CD14-positive monocyte (primary cell): Measurements from ENCODE around the gene ZNF419. TPM values are rescaled to one million over a fixed set of nuclear protein-coding genes. Genes with fewer than 3 reads are reported as not detected.

Experiments
- DNase-seq, 3 donors: peaks; one replicate each; pipeline ENCODE4 v3.0.0-alpha.2; 2011 to 2022
- H2AFZ ChIP-seq: 2 replicates; pipeline ENCODE4 v1.6.0; 2012; ENCODE audit warnings: mild to moderate bottlenecking, low read depth, low read length, inconsistent platforms; ENCODE audit not compliant: insufficient read depth, poor library complexity, severe bottlenecking
- H3K27ac ChIP-seq, 2 donors: 1 replicate in 1 of 2; 2 replicates in 1 of 2; pipeline ENCODE4 v1.5.1; 2012 to 2013; ENCODE audit warnings: low read length in 2 of 2, control low read depth in 1 of 2, inconsistent platforms in 1 of 2, low read depth in 1 of 2, mild to moderate bottlenecking in 1 of 2
- H3K27me3 ChIP-seq, 2 donors: one replicate each; pipeline versions ENCODE4 v1.6.0 to v1.6.1; 2011 to 2013; ENCODE audit warnings: low read length in 2 of 2; ENCODE audit not compliant: control insufficient read depth in 2 of 2, insufficient read depth in 2 of 2
- H3K36me3 ChIP-seq, 2 donors: replicated peaks in 1 of 2; 1 replicate in 1 of 2; 2 replicates in 1 of 2; pipeline versions ENCODE4 v1.5.1 to v1.6.1; 2012 to 2013; ENCODE audit warnings: low read length in 2 of 2, control low read depth in 1 of 2, inconsistent platforms in 1 of 2, mild to moderate bottlenecking in 1 of 2; ENCODE audit not compliant: insufficient read depth in 2 of 2, control insufficient read depth in 1 of 2
- H3K4me1 ChIP-seq, 2 donors: 1 replicate in 1 of 2; 2 replicates in 1 of 2; pipeline versions ENCODE4 v1.5.1 to v1.6.1; 2012 to 2013; ENCODE audit warnings: low read length in 2 of 2, control low read depth in 1 of 2, inconsistent platforms in 1 of 2, mild to moderate bottlenecking in 1 of 2, moderate library complexity in 1 of 2; ENCODE audit not compliant: insufficient read depth in 2 of 2, control insufficient read depth in 1 of 2
- H3K4me2 ChIP-seq: replicated peaks from 2 replicates; pipeline ENCODE3; 2012; ENCODE audit warnings: low read length, moderate library complexity, mild to moderate bottlenecking; ENCODE audit not compliant: poor library complexity, severe bottlenecking; ENCODE audit errors: extremely low read depth
- H3K4me3 ChIP-seq, 3 experiments: fragments of 200-600 bp in 1 of 3; sonication (generic) in 1 of 3; replicated peaks in 1 of 3; 1 replicate in 2 of 3; 2 replicates in 1 of 3; pipeline ENCODE4 v1.5.1; 2011 to 2013; ENCODE audit warnings: low read length in 3 of 3, mild to moderate bottlenecking in 3 of 3, control low read depth in 2 of 3, low read depth in 2 of 3, inconsistent platforms in 1 of 3, moderate library complexity in 1 of 3
- H3K79me2 ChIP-seq: 2 replicates; pipeline ENCODE4 v1.6.0; 2012; ENCODE audit warnings: mild to moderate bottlenecking, control low read depth, inconsistent platforms, low read length, moderate library complexity; ENCODE audit not compliant: insufficient read depth
- H3K9ac ChIP-seq: 2 replicates; pipeline ENCODE4 v1.6.0; 2017; ENCODE audit warnings: low read length, mild to moderate bottlenecking; ENCODE audit not compliant: insufficient read depth, poor library complexity, severe bottlenecking
- H3K9me3 ChIP-seq, 2 donors: replicated peaks in 1 of 2; 1 replicate in 1 of 2; 2 replicates in 1 of 2; pipeline versions ENCODE4 v1.5.1 to v1.6.1; 2012 to 2013; ENCODE audit warnings: low read length in 2 of 2, control low read depth in 1 of 2; ENCODE audit not compliant: control insufficient read depth in 1 of 2, insufficient read depth in 1 of 2
- H4K20me1 ChIP-seq: 2 replicates; pipeline ENCODE4 v1.6.0; 2012; ENCODE audit warnings: mild to moderate bottlenecking, low read length, control low read depth, moderate library complexity; ENCODE audit not compliant: insufficient read depth
- H3K27ac Mint-ChIP-seq, 7 donors: one replicate each; pipeline ENCODE4 v1.8.0; 2020; ENCODE audit warnings: mild to moderate bottlenecking in 7 of 7, mixed read lengths in 7 of 7, moderate library complexity in 6 of 7, inconsistent platforms in 2 of 7
- H3K27me3 Mint-ChIP-seq, 3 donors: one replicate each; pipeline ENCODE4 v1.8.0; 2021 to 2022; ENCODE audit warnings: low read depth in 3 of 3, mild to moderate bottlenecking in 3 of 3, mixed read lengths in 3 of 3, moderate library complexity in 3 of 3, inconsistent platforms in 1 of 3
- H3K36me3 Mint-ChIP-seq, 2 donors: one replicate each; pipeline ENCODE4 v1.8.0; 2020; ENCODE audit warnings: mixed read lengths in 2 of 2, inconsistent platforms in 1 of 2, mild to moderate bottlenecking in 1 of 2
- H3K4me1 Mint-ChIP-seq: one replicate; pipeline ENCODE4 v1.8.0; 2020; ENCODE audit warnings: mild to moderate bottlenecking, mixed read lengths
- H3K4me3 Mint-ChIP-seq, 2 donors: one replicate each; pipeline ENCODE4 v1.8.0; 2020; ENCODE audit warnings: mild to moderate bottlenecking in 2 of 2, mixed read lengths in 2 of 2, moderate library complexity in 1 of 2
- H3K9me3 Mint-ChIP-seq, 7 donors: one replicate each; pipeline ENCODE4 v1.8.0; 2020 to 2022; ENCODE audit warnings: mixed read lengths in 7 of 7, mild to moderate bottlenecking in 6 of 7, moderate library complexity in 6 of 7, inconsistent platforms in 2 of 7
- WGBS: methylation state at CpG from one replicate; pipeline ENCODE4 v1.1.5; 2013; ENCODE audit warnings: missing lambda C conversion rate; ENCODE audit not compliant: insufficient coverage; 5-methylcytosine and 5-hydroxymethylcytosine counted together
- intact Hi-C, 2 donors: fragments of 100-400 bp; cut with micrococcal nuclease; formaldehyde crosslinking; loops; one replicate each; pipeline versions ENCODE4 v1.15.0 to v1.15.1; 2023
- polyA plus RNA-seq, 3 donors: library from polyadenylated mRNA; depleted of rRNA in 1 of 3; unstranded in 2 of 3; stranded (reverse) in 1 of 3; fragments of 300-500 nt in 2 of 3; fragments of >200 nt in 1 of 3; fragmentation: Illumina TruSeq in 2 of 3; gene quantifications; 1 replicate in 2 of 3; 2 replicates in 1 of 3; pipeline ENCODE4 v1.2.3, GENCODE V29; 2012 to 2021
- TF ChIP-seq, protein P1 (sequence below): fragments of 200-600 bp; IDR thresholded peaks from one replicate; pipeline ENCODE4 v1.8.0; 2022; ENCODE audit warnings: antibody characterized with exemption, mild to moderate bottlenecking

The ZNF419 gene
- polyA plus RNA-seq, 3 donors = 1.3 to 1.6 (median 1.4) TPM

DNA sequence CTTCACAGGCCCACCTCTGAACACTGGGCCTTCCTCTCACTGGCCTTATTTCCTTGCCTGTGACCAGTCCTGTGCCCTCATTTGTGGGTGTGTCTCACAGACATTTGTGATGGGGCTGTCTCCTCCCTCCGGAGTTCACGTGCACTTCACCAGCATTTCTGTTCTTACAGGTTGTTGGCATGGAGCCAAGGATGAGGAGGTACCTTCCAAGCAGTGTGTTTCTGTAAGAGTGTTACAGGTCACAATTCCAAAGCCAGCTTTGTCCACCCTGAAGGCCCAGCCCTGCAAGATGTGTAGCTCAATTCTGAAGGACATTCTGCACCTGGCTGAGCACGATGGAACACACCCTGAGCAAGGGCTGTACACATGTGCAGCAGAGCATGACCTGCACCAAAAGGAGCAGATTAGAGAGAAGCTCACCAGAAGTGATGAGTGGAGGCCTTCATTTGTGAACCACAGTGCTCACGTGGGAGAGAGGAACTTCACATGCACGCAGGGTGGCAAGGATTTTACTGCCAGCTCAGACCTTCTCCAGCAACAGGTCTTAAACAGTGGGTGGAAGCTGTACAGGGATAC is 44.3 kb upstream of the ZNF419 start:
- no peak for DNase-seq
- H3K27me3 ChIP-seq = no peaks in the 10 kb centered on the region
- TF ChIP-seq, protein P1, sequence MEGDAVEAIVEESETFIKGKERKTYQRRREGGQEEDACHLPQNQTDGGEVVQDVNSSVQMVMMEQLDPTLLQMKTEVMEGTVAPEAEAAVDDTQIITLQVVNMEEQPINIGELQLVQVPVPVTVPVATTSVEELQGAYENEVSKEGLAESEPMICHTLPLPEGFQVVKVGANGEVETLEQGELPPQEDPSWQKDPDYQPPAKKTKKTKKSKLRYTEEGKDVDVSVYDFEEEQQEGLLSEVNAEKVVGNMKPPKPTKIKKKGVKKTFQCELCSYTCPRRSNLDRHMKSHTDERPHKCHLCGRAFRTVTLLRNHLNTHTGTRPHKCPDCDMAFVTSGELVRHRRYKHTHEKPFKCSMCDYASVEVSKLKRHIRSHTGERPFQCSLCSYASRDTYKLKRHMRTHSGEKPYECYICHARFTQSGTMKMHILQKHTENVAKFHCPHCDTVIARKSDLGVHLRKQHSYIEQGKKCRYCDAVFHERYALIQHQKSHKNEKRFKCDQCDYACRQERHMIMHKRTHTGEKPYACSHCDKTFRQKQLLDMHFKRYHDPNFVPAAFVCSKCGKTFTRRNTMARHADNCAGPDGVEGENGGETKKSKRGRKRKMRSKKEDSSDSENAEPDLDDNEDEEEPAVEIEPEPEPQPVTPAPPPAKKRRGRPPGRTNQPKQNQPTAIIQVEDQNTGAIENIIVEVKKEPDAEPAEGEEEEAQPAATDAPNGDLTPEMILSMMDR = no peak
- peaks cover 0 to 36% of the 10 kb centered on the region in 2 donors for H3K36me3 ChIP-seq
- H3K79me2 ChIP-seq = no peaks in the 10 kb centered on the region
- no peak overlapping the region for H3K27ac ChIP-seq
- Mint-ChIP-seq H3K27me3 (peaks cover 0 to 2% (median 0%) of the 10 kb centered on the region in 3 donors), H3K4me1 (no peaks in the 10 kb centered on the region), H3K36me3 (peaks cover 35 to 41% of the 10 kb centered on the region in 2 donors), H3K9me3 (peaks cover 49 to 89% (median 78%) of the 10 kb centered on the region in 7 donors), H3K27ac (no peak overlapping the region), H3K4me3 (no peak overlapping the region)
- no peaks in the 10 kb centered on the region for H4K20me1 ChIP-seq
- intact Hi-C loops = no loop called here
- no peak overlapping the region for H3K4me2 ChIP-seq
- no peaks in the 10 kb centered on the region for H3K4me1 ChIP-seq
- H2AFZ ChIP-seq = no peak overlapping the region
- H3K9me3 ChIP-seq = peaks cover 84 to 88% of the 10 kb centered on the region in 2 donors
- H3K4me3 ChIP-seq = peak overlapping the region in 1 of 3 experiments; percentile 17
- no peak overlapping the region for H3K9ac ChIP-seq
- WGBS = 100% methylated on average over 2 of the region's 5 CpGs

DNA sequence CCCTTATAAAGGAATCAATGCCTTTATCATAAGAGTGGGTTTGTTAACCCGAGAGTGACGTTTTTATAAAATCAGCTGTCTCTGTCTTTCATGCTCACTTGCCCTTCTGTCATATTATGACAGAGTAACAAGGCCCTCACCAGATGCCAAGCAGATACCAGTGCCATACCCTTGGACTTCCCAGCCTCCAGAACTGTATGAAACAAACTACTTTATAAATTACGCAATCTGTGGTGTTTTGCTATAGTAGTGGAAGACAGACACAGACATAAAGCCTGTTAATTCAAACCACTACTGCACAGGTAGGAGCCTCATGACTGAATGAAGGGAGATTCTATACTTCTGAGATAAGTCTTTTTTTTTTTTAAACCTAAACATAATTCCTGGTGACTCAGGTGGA is 35.2 kb upstream of the ZNF419 start:
- H3K4me1 Mint-ChIP-seq = no peaks in the 10 kb centered on the region
- WGBS = no CpG with 5 or more reads among the region's 3 CpGs

More for the DNA sequence above, 35.2 kb upstream of the ZNF419 start:
- Mint-ChIP-seq H3K36me3 (peaks cover 3% of the 10 kb centered on the region in 2 donors), H3K27me3 (peaks cover 0 to 3% (median 0%) of the 10 kb centered on the region in 3 donors), H3K4me3 (no peak overlapping the region), H3K9me3 (peaks cover 35 to 80% (median 68%) of the 10 kb centered on the region in 7 donors), H3K27ac (no peak overlapping the region)
- H3K4me3 ChIP-seq = no peak overlapping the region
- H3K4me1 ChIP-seq = no peaks in the 10 kb centered on the region
- no peak for DNase-seq
- TF ChIP-seq, protein P1 = no peak
- peaks cover 59 to 79% of the 10 kb centered on the region in 2 donors for H3K9me3 ChIP-seq
- H3K79me2 ChIP-seq = no peaks in the 10 kb centered on the region
- no peaks in the 10 kb centered on the region for H4K20me1 ChIP-seq
- H3K27me3 ChIP-seq = no peaks in the 10 kb centered on the region
- H3K9ac ChIP-seq = no peak overlapping the region
- H3K36me3 ChIP-seq = no peaks in the 10 kb centered on the region
- no peak overlapping the region for H3K4me2 ChIP-seq
- no peak overlapping the region for H3K27ac ChIP-seq
- H2AFZ ChIP-seq = no peak overlapping the region
- intact Hi-C loops = no loop called here
